Hindlimb muscle (tissue), 1 donor: Measurements from ENCODE around the gene STXBP4. TPM values are rescaled to one million over a fixed set of nuclear protein-coding genes. Genes with fewer than 3 reads are reported as not detected.

Experiments
- DNase-seq: peaks from one replicate; pipeline ENCODE4 v3.0.0-alpha.2; 2013
- polyA plus RNA-seq: library from polyadenylated mRNA; unstranded; fragments of 120-200 nt; gene quantifications from one replicate; pipeline ENCODE4 v1.2.1, GENCODE V29; 2013; ENCODE audit not compliant: insufficient read length

STXBP4 gene
- 3.2 TPM for polyA plus RNA-seq

GRCh38 chr17:54968262-54968987 lies at the start of gene STXBP4, which contains the start of gene COX11:
TSS of gene STXBP4 (plus strand) at chr17:54968765. CDS start at chr17:54986220, 17,455 bp downstream.
TSS of gene COX11 (minus strand) at chr17:54968654. CDS start at chr17:54968646, 8 bp downstream.
- DNase-seq = peak; percentile 99

DNA sequence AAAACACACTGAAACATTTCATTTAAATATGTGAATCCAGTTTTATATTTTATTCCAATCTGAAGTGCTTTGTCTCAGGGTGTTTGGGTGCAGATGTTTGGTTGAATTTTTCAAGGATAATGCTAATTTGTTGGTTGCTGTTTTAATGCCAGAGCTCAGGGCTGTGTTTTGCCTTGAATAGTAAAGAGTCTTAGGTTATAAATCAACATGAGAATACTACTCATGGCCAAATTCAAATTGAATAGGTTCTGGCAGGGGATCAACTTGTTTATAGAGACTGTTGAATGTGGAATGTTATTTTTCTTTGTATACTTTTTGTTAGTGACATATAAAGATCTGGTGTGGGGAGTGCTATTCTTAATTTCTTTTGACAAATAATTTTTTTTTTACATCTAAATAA lies 49.1 kb upstream of the STXBP4 start:
- no peak for DNase-seq

GRCh38 chr17:54920819-54921218 lies 47.7 kb upstream of the STXBP4 start:
- DNase-seq = no peak

- no peak for DNase-seq
Measured at GRCh38 chr17:54924405-54924804, 44.2 kb upstream of the STXBP4 start.

- no peak for DNase-seq
Measured at GRCh38 chr17:54927525-54927924, 41.0 kb upstream of the STXBP4 start.

DNA sequence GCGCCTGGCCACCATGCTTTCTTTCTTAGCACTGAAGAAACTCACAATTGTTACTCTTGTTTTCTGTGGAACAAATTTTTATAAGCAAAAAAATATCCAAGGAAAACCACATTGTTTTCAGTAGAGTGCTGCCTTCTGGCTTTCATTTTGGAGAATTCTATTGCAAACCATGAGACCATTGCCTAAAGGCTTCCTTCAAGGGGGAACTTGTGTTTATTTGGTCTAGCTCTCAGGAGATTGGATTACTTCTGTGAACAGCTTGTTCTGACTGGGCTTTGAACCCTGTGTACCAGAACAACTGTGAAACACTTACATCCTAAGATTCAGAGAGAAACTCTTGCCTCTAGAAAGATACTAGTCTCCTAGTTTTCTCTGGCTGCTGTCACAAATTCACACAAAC lies 35.9 kb upstream of the STXBP4 start:
- no peak for DNase-seq

DNA sequence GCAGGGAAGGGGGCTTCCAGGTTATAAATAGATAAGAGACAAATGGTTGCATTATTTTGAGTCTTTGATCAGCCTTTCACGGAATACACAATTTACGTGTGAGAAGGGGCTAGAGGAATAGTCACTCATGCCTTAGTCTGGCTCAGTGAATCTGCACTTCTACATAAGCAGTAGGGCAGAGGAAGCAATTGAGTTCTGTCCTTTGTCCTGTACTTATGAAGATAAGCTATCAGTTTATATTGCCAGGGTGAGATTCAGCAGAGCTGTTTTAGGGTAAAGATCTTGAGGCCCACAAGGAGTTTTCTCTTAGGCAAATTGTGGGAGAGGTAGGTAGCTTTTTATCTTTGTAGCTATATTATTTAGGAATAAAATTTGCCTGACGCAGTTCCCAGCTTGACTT lies 34.6 kb upstream of the STXBP4 start:
- no peak for DNase-seq

DNA sequence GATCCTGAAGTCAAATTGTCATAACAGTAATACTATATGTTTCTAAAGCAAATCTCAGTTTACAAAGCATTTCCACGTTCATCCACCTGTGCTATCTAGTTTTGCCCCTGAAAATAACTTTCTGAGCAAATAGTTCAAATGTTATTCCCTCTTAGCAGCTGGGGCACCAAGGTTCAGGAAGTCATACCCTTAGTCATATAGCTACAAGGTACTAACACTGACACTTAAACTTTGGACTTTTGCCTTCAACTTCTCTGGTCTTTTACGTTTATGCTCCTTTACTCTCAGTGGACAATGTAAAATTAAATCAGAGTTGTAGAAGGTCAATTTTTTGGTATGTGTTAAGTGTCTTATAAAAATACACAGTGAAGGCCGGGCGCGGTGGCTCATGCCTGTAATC lies 33.1 kb upstream of the STXBP4 start:
- DNase-seq = no peak

- no peak for DNase-seq
Measured at GRCh38 chr17:54937018-54937417, 31.5 kb upstream of the STXBP4 start.

- DNase-seq = no peak
Measured at GRCh38 chr17:54937426-54937825, 31.1 kb upstream of the STXBP4 start.

DNA sequence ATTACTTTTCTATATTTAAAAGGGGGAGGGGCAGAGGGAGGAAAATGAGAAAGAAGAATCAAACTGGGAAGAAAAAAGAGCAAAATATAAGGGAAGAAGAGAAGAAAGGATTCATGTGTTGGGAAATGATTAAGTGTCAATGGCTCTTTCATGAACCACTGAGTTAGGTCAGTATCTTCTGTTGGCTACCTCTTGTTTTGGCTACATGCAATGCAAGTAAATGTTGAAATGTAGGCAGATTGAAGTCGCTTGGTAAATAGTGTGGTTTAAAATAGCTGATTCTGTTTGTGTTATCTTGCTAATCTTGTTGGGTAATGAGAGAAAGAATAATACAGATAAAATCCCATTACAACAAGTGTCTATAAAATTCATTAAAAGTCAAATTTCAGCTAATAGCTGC lies 27.3 kb upstream of the STXBP4 start:
- DNase-seq = no peak

- DNase-seq = no peak
Measured at GRCh38 chr17:54944796-54945195, 23.8 kb upstream of the STXBP4 start.

DNA sequence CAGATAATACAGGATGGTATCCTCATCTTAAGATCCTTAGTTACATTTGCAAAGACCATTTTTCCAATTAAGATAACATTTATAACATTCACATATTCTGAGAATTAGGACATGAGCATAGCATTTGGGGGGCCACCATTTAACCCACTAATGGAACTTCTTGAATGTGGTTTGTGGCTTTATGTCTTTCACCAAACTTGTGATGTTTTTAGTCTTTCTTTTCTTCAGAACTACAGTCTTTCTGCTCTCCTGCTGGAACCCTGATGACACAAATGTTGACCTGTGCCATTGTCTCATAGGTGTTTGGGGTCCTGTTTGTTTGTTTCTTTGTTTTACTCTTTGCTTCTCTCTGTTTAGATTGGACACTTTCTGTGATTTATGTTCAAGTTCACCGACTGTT lies 23.3 kb upstream of the STXBP4 start:
- DNase-seq = no peak

DNA sequence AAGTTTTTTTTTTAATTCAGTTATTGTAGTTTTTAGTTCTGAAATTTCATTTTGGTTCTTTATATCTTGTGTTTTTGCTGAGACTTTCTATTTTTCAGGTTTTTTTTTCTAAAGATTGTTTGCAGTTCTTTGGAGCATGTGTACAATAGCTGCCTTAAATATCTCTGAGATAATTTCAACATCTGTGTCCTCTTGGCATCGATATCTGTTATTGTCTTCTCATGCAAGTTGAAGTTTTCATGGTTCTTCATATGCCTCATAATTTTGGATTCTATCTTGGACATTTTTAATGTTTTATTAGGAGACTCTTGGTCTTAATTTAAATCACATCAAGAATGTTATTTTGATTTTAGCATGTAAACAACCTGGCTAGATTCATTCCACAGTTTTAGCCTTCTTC lies 22.9 kb upstream of the STXBP4 start:
- no peak for DNase-seq

GRCh38 chr17:54947396-54947795 lies 21.2 kb upstream of the STXBP4 start:
- no peak for DNase-seq

DNA sequence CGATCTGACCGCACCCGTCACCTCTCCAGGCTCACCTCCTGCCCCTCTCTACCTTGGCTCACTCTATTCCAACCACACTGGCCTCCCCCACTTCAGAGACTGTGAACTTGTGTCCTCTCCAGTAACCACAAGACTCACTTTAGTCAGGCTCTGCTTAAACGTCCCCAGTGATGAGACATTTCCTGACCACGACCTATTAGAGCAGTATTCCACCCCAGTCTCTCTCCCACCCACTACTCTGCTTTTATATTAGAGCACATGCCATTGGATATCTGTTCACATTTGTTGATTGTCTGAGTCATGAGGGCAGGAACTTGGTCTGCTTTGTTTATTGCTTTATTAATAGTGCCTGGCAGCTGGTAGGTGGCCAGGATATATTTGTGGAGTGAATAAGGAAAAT lies 20.2 kb upstream of the STXBP4 start:
- DNase-seq = no peak

DNA sequence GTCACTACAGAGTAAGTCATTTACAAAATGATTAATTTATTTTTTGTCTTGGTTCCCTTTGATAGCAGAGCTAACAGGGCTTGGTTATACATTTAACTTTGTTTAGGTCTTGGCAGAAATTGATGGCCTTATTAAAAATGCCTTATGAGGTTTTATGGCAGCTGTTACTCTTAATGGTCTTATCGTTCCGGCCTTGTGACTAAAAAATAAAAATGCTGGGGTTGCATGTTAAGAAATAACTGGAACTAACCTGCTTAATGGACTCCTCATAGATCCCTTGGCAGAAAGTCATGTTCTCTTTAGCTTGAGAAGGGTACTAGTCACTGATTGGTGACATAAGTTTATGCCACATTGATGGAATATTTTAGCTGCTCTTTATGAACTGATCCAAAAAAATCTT lies 18.4 kb upstream of the STXBP4 start:
- no peak for DNase-seq

DNA sequence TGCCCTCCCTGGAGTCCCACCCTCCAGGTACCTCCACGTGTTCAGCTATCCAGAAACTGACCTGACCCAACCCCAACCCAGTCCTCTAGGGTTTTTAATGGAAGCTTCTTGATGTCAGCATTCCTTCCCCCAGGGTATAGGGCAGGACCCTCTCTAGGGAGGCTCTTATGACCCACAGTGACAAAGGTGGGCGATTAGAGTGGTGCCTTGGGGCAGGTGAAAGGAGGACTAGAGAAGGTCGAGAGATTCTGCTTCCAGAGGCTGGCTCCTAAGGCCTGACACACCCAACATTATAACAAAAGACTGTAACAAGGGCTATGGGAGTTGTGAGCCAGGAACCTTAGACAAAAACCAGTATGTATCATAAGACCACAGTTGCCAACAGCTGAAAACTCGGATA lies 17.3 kb upstream of the STXBP4 start:
- no peak for DNase-seq

- DNase-seq = no peak
Measured at GRCh38 chr17:54956791-54957190, 11.8 kb upstream of the STXBP4 start.

- DNase-seq = no peak
Measured at GRCh38 chr17:54967621-54968261, 824 bp upstream of the STXBP4 start.

GRCh38 chr17:54968988-54969332 lies 395 bp downstream of the STXBP4 start:
- no peak for DNase-seq

DNA sequence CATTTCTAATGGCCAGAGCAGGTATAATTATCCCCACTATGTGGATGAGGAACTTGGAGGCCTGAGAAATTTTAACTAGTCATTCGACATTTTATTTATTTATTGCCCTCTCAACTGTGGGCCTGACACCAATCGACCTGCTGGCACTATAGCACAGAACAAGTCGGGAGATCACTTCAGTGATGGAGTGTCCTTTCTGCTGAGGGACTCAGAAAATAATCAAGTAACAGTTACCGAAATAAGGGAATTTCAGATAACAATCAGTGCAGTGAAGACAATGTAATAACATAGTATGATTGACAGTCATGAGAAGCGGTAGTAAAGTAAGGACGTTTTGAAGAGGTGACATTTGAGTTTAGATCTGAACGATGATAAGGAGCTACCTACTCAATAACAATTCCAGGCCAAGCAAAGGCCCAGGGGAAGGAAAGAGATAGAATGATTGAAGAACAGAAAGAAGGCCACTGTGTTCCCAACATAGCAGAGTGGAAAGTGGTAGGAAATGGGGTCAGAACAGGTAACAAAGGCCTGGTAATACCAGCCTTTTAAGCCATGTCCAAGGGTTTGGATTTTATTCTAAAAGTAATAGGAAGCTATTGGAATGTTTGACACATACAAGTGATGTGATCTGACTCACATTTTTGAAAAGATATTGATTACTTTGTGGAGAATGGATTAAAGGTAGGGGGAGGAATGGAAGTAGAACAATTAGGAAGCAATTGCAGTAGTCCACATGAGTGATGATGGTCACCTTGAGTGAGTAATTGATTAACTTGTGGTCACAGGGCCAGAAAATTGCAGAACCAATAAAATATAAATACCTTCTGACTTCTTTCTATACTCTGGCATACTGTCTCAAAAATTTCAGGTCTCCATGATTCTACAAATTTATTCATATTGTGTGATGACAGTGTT lies 1.4 kb downstream of the STXBP4 start:
- no peak for DNase-seq

DNA sequence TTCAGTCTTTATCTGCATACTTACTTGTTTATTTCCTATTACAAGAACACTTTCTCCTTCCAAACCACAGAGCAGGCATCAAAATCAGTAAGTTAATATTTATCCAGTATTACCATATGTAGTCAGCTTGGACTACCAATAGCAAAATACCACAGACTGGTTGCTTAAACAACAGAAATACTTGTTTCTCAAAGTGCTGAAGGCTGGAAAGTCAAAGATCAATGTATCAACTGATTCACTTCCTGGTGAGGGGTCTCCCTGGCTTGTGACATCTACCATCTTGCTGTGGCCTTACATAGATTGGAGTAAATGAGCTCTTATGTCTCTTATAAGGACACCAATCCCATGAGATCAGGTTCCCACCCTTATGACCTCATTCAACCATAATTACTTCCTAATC lies 2.6 kb downstream of the STXBP4 start:
- no peak for DNase-seq
